Neural progenitor cell (in vitro differentiated cells): ENCODE data around the gene MMP25.

ENCODE experiments used
- EZH2 ChIP-seq: fragments of 200-600 bp; sonication (generic); IDR thresholded peaks from 2 replicates; pipeline ENCODE4 v1.6.1; 2017; ENCODE audit warnings: antibody characterized with exemption, mild to moderate bottlenecking, moderate library complexity
- EZH2phosphoT487 ChIP-seq: fragments of 200-600 bp; sonication (generic); IDR thresholded peaks from 2 replicates; pipeline ENCODE4 v1.6.1; 2017; ENCODE audit warnings: antibody characterized with exemption
- TF ChIP-seq, protein P1 (sequence below): fragments of 200-600 bp; sonication (generic); IDR thresholded peaks from 2 replicates; pipeline ENCODE4 v1.5.1; 2017; ENCODE audit warnings: antibody characterized with exemption, mild to moderate bottlenecking

DNA sequence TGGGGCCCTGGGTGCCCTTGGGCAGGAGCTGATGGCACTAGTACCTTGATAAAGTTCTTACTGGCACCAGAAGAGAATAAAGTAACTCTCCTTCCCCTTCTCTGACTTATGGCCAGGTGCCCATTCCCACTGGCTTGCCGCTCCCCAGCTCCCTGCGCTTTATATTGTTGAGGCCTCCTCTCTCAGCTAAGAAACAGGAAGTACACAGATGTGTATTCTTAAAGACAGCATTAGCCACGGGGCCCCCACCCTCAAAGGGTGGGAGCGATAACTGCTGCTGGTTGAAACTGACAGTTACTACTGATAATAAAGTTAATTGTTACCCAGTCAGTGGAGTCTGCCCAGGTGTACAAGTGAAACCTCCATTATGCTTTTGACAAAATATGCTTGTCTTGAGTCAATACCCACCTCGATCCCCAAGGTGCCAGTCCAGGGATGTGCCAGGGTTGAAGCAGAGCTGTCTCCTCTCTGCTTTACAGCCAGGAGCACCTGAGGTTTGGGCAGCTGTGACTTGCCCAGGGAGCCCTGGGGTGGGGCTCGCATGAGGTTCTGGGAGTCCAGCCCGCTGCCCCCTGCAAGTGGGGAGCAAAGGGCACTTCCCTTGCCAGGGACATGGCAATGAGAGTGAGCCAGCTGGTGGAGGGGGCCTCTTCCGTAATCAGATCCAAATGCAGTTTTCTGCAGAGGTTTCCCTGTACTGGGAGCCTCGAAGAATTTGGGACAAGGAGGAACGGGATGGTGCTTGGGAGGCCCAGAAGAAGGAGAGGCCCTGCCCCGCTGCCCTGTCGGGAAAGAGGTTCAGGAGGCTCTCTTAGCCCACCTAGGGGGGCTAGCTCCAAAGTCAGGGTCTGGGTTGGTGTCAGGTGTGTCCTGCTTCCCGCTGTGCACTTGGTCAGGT lies 39.1 kb upstream of the MMP25 start:
- TF ChIP-seq EZH2, result peak; percentile 20
- TF ChIP-seq, protein P1, sequence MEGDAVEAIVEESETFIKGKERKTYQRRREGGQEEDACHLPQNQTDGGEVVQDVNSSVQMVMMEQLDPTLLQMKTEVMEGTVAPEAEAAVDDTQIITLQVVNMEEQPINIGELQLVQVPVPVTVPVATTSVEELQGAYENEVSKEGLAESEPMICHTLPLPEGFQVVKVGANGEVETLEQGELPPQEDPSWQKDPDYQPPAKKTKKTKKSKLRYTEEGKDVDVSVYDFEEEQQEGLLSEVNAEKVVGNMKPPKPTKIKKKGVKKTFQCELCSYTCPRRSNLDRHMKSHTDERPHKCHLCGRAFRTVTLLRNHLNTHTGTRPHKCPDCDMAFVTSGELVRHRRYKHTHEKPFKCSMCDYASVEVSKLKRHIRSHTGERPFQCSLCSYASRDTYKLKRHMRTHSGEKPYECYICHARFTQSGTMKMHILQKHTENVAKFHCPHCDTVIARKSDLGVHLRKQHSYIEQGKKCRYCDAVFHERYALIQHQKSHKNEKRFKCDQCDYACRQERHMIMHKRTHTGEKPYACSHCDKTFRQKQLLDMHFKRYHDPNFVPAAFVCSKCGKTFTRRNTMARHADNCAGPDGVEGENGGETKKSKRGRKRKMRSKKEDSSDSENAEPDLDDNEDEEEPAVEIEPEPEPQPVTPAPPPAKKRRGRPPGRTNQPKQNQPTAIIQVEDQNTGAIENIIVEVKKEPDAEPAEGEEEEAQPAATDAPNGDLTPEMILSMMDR, result no peak
- TF ChIP-seq EZH2phosphoT487, result peak; percentile 28
